HTERT RPE-1 (cell line): ENCODE data around the gene ABL2.
"Not testable (repeated sequence)": the region's sequence is repeated elsewhere in the genome, so short reads cannot be mapped to it uniquely, and the experiment has no call there.

ENCODE experiments used
- in situ Hi-C: fragments of 300-500 bp; cut with MboI; formaldehyde crosslinking; loops from 4 replicates; pipeline ENCODE4 v1.14.3; 2020; ENCODE audit warnings: low sequenced_read_pairs

The ABL2 gene

DNA sequence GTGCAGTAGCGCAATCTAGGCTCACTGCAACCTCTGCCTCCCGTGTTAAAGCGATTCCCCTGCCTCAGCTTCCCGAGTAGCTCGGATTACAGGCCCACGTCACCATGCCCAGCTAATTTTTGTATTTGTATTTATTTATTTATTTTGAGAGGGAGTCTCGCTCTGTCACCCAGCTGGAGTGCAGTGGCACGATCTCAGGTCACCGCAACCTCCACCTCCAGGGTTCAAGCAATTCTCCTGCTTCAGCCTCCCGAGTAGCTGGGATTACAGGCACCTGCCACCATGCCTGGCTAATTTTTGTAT, 59.1 kb downstream of the ABL2 start:
- in situ Hi-C loops, result not testable (repeated sequence)

GRCh38 chr1:179169616-179170467, 59.6 kb downstream of the ABL2 start:
- in situ Hi-C loops, result no loop called here

DNA sequence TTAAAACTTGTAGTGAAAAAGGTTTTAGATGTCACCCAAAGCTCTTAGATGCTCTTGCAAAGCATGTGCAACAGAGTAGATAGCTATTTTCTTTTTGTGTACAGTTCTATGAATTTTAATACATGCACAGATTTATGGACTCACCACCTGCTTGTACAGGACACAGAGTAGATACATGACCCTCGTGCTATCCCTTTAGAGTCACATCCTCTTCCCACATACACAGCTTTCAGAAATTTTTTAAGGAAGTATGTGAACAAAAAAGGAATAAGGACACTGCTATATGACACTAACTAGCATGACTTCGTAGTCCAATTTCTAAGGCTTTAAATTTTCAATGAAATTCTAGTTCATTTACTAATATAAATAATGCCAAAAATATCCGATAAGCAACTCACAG, 60.9 kb downstream of the ABL2 start:
- in situ Hi-C loops, result no loop called here

DNA sequence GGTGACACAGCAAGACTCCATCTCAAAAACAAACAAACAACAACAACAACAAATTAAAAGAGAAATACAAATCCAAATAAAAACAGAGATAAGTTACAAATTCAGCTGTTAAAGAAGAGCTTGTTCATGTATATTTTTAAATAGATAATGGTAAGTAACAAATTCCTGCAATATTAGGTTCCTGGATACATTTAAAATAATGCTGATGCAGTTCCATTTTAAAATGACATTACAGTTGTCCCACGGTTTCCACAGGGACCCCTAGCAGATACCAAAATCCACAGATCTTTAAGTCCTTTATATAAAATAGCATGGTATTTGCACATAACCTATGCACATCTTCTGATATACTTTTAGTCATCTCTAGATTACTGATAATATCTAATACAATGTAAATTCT, 61.5 kb downstream of the ABL2 start:
- in situ Hi-C loops, result no loop called here

GRCh38 chr1:179167418-179167777, 62.1 kb downstream of the ABL2 start:
- in situ Hi-C loops, result no loop called here

GRCh38 chr1:179166663-179167417, 62.6 kb downstream of the ABL2 start:
- in situ Hi-C loops, result no loop called here

DNA sequence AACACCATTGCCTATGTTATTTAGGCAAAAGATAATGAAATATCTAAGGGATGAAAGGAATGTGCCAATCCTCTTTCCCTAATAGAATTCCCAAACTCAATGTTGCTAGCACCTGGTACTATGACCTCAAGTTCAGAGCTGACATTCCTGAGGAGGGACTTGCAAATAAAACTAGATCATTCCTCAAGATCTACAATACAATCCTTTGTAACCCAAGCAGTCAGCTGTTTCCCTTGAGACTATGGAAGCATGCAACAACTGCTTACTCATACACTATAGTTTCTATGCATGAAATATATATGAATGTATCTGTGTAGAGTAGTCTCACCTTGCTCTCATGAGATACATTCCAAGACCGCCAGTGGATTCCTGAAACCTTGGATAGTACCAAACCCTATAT, 65.0 kb downstream of the ABL2 start:
- in situ Hi-C loops, result no loop called here

- in situ Hi-C loops, result no loop called here
Measured at GRCh38 chr1:179156708-179157107, 72.8 kb downstream of the ABL2 start.

DNA sequence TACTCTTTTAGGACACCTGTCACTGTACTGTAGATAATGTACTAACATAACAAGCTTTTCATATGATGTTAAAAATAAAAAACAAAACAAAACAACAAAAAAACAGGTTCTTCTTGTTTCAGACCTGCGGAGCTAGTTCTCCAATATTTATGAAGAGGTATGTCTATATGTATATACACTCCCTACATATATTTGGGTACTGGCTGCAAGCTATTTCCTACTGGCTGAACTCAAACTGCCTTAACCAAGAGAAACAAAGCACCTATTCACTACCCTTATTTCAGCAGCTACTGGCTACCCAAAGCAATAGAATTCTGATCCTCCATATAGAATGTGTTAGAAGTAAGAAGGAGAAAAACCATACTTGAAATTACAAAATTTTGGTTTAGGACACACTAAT, 73.5 kb downstream of the ABL2 start:
- in situ Hi-C loops, result no loop called here

DNA sequence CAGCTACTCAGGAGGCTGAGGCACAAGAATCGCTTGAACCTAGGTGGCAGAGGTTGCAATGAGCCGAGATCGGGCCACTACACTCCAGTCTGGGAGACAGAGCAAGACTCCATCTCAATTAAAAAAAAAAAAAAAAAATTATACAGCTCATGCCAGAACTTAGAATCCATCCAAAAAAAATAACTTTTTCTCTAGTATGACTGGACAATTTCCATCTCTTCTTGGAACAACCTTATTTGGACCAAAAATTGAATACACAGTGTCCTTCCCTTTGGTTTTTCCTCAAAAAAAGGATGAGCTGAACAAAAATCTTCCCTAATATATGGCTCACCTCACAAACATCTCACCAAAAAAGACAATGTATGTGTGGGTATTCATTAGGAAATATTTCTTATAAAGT, 73.9 kb downstream of the ABL2 start:
- in situ Hi-C loops, result no loop called here

DNA sequence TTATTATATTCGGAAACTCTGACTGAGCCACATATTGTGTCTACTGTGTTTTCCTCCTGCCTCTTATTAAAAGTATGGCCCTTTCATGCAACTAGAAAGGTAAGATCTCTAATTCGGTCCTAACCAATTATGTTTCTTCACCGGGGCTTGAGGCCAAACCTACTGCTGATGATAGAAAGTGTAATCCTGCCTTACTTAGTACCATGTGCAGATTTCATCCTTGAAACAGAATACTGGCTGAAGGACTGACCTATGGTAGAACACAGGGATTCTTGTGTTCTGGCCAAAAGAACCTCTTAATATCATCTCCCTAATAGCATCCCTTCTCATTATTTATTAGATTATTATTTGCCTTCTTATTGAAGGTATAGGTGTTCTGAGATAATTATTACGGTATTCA, 75.0 kb downstream of the ABL2 start:
- in situ Hi-C loops, result no loop called here

DNA sequence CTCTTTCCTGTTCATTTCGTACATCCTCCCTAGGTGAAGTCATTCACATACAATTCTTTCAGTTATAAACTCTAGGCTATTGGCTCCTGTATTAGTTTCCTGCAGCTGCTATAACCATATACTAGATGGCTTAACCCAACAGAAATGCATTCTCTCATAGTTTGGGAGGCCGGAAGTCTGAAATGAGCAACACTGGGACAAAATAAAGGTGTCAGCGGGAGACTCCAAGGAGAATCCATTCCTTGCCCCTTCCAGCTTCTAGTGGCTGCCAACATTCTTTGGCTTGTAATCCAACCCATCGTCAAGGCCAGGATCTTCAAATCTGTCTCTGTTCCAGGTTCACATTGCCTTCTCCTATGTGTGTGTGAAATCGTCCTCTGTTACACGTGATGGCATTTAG, 76.3 kb downstream of the ABL2 start:
- in situ Hi-C loops, result no loop called here

DNA sequence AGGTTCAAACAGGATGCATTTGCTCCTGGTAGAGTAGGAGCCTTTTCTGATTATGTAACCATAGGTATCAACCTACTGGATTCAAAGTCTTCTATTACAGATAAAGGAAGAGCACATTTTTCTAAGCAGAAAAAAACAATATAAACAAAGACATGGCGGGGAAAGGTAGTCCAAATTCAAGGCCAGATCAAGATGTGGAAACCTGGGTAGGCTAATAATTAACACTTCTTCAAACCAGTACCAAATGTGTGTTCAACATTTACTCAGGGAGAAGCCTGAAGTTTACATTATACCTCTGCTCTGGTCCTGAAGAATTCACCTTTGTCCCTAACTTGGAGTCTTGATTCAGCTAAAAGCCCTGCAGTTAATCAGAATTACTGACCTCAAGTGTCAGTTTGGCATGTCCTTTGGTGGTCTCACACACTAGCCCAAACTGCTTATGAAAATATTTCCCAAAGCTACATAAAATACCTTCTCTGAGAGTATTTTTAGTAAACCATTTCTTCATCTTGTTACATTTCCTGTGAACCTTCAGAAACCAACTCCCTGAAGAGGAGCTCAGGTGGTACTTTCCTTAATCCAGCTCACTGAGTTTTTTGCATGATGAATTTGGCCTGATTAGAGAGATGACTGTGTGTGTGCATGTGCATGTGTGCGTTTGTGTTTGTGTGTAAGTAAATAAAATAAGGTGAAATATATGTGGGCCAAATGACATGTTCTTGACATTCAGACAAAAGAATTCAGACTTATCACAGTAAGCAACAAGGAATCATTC, 77.4 kb downstream of the ABL2 start:
- in situ Hi-C loops, result no loop called here

DNA sequence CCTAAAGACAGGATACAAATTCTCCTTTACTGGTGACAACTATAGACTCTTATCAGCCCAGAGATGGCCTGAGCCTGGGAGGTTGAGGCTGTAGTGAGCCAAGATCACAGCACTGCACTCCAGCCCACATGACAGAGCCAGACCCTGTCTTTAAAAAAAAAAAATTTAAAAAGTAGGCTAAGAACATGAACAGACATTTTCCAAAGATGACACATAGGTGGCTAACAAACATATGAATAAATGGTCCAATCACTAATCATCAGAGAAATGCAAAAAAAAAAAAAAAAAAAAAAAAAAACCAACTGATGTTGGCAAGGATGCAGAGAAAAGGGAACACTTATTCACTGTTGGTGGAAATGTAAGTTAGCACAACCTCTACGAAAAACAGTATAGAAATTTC, 82.6 kb downstream of the ABL2 start:
- in situ Hi-C loops, result no loop called here

DNA sequence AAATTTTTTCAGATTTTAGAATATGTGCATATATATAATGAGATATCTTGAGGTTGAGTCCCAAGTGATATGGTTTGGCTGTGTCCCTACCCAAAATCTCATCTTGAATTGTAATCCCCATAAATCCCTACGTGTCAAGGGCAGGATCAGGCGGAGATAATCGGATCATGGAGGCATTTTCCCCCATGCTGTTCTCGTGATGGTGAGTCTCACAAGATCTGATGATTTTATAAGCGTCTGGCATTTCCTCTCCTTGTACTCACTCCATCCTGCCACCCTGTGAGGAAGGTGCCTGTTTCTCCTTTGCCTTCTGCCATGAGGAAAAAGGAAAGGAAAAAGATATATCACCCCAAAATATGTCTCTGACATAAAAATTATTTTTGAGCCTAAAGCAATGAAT, 83.0 kb downstream of the ABL2 start:
- in situ Hi-C loops, result no loop called here

GRCh38 chr1:179145521-179145920, 84.0 kb downstream of the ABL2 start:
- in situ Hi-C loops, result no loop called here

DNA sequence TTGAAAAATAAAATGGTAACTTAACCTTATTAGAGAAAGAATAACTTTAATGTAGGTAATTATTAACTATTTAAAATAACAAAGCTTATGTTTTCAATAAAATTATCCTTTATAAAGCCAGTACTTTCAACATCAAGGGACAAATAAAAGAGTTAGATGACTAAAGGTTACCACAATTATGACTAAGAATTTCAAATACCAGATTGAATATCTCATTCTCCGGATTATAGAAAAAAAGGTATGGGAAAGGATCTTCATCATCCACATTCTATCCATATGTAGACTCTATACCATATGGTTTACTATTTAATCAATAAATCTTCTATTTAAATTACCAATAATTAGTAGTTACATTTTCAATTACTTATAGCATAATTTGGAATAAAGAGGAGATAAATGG, 84.9 kb downstream of the ABL2 start:
- in situ Hi-C loops, result no loop called here

DNA sequence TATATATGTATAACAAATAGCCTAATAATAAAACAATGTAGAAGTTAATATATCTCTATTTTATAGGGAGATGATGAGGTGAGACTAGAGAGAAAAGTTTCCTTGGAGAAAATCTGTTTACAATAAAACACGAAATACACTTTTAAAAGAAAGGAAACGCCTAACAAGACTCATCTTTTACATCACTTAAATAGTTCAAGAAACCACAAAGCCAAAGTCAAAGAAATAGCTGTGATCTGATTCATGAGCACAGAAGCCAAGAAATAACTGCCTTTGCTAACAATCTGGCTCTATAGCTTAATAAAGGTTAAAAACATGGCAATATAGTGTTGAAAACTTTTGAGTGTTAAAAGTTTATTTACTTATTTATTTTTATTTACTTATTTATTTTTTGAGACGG, 86.2 kb downstream of the ABL2 start:
- in situ Hi-C loops, result no loop called here

GRCh38 chr1:179142889-179143299, 86.6 kb downstream of the ABL2 start:
- in situ Hi-C loops, result no loop called here

GRCh38 chr1:179141592-179142251, 87.8 kb downstream of the ABL2 start:
- in situ Hi-C loops, result no loop called here

- in situ Hi-C loops, result not testable (repeated sequence)
Measured at GRCh38 chr1:179138755-179139154, 90.7 kb downstream of the ABL2 start.
